Activated T-cell treated with anti-CD3 and anti-CD28 coated beads for 48 hours (primary cell): Measurements from ENCODE around the gene PRKAG2.
"Not testable (repeated sequence)": the region's sequence is repeated elsewhere in the genome, so short reads cannot be mapped to it uniquely, and the experiment has no call there.

Experiments
- DNase-seq: peaks from one replicate; pipeline ENCODE4 v3.0.0-alpha.2; 2020; ENCODE audit warnings: low read depth

The PRKAG2 gene

GRCh38 chr7:151767557-151767956 lies 109.4 kb downstream of the PRKAG2 start:
- no peak for DNase-seq

DNA sequence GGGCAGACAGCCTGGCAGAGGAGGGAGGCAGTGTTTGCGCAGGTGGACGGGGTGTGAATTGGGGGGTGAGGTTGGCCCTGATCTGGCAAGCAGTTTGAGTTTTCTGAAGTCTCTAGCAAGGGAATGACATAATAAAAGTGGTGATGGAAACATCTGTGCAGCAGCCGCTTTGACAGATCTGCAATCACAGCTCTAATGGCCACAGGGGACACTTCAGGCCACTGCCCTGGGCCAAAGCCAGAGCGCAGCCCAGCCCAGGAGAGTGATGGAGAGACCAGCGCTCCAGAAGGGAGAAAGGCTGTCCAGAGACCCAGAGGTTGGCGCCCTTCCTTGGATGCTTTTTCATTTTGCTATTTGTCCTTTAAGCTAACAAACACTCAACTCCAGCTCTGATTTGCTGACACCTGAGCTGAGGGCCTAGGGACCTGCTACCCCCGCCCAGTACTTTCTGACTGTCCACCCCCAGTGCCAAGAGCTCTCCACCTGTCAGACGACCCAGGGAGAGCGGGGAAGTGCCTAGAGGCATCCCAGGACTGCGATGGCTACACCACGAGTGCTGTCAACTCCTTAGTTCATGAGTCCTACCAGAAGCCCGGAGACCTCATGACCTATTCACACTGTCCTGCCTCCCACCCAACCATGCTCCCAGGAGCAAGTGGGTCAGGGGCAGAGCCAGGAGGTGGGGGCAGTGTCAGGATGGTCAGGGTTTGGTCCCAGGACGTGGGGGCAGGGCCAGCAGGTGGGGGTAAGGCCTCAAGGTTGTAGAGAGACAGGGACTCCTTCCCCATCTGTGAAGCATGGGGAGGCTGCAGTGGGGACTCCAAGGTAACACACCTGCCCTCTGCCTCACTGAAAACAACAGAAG lies 112.6 kb downstream of the PRKAG2 start:
- DNase-seq = no peak

DNA sequence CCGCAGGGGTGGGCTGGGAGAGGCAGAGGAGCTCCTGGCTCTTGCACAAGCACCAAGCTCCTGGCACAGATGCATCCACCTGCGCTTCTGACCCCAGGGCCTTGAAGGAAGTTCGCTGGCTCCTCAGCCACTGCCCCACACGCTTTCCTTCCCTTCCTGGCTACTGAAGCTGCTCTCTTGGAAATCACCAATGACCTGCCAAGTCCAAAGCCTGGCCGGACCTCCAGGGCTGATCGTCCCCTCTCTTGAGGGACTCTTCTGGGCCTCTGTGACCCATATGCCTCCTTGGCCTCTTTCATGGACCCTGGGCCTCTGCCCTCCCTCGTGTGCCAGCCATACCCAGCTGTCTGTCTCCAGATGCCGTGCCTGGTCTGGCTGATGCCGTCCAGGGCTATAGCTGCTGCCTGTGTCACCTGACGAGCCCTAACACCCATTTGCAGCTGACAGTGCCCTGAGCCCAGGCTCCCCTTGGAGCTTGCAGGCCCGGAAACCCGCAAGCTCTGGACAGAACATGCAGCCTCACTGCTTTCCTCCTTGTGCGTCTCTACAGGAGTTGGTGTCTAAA lies 113.4 kb downstream of the PRKAG2 start:
- no peak for DNase-seq

DNA sequence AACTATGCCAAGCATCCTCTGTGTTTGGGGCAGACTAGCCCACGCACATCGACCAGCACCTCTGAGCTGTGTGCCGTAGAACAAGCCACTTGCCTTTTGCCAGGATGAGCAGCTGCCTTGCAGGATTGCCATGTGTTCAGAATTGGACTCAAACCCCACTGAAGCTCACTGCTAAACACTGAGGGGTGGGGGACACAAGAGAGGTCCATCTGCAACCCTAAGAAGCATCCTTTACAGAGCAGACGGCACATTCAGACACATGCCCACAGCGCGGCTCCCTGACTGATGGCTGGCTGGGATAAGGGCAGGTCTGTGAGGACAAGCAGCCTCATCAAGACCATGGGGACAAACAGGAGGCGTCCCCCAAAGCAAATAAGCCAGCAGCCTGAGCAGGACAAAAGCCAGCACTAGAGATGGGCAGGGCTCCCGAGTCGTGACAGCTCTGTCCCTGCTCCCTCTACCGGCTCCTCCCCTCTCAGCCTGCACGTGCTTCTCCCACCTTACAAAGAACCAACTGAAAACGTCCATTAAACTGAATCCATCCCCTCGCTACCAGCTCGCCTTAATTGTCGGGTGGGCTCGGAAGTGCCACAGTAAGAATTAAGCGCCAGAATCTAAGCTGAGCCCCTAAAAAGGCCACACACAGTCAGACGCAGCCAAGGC lies 114.2 kb downstream of the PRKAG2 start:
- no peak for DNase-seq

DNA sequence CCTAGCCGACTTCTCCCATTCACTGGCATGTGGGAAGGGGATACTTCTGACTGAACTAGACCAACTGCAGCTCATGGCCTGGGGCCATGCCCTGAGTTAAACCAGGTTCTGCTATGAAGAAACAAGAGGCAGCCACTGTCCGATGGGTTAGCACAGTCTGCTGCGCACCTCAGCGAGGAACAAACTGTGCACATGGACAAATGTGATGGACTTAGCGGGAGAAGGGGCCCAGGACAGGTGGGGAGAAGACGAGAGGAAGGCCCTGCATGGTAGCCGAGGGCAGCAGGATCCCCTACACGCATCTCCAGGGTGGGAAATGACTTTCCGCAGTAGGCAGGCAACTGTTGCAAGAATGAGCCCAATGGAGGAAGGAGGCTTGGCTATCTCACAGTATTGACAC lies 115.0 kb downstream of the PRKAG2 start:
- no peak for DNase-seq

- no peak for DNase-seq
These were observed 115.7 kb downstream of the PRKAG2 start for GRCh38 chr7:151761231-151761630.

DNA sequence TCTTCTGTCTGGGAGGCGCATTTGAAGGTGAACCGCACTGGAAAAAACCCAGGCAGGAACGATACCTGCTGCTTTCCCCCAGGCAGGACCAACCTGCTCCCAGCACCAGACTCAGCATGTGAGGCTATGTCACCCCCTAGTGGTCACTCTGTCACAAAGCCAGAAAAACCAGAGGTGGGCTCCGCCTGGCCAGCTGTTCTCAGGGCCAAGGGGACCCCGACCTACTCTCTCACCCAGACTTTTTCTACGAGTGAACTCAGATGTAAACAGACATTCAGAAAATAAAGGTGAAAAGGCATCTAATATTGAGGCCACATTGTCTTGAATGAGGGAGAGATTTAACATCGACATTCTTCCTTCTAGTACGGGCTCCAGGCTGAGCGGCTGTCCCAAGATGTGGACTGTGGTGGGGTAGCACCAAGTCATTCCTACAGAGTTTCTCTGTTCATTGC lies 117.3 kb downstream of the PRKAG2 start:
- peak; percentile 48 for DNase-seq

DNA sequence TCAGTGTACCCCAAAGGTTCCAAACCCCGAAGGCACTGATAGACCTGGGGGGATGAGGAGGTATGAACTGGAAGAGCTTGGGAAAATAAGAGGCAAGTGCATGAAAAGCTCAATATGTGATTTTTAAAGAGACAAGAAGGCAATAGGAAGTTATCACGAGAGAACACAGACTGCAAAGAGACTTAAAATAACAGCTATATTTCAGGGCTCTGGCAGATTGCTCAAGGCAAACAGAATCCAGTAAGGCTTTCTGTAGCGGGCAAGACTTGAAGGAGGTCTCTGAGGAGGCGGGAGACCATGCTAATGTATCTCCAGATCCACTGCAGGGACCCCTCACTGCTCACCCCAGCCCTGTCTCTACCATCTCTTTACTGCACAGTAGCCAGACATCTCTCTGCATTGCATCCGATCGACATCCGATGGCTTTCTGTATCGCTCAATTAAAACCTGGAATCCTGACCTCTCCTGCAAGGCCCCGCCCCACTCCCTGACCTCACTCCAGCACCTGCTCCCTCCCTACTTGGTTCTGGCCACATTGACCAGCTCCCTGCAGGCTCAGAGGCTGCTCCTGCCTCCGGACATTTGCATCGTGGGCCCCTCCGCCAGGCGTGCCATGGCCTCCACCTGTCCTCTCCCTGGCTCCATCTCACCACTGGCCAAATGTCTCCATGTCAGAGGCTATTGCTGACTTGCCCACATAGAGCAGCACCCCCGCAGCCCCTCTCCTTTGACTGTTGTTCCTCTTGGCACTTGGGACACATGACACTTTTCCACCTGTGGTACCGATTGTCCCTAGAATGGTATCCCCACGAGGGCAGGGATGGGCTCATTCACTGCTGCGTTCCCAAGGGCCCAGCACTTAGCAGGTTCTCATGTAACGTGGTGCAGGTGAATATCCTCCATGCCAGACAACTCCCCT lies 118.0 kb downstream of the PRKAG2 start:
- no peak for DNase-seq

GRCh38 chr7:151757274-151757673 lies 119.6 kb downstream of the PRKAG2 start:
- no peak for DNase-seq

DNA sequence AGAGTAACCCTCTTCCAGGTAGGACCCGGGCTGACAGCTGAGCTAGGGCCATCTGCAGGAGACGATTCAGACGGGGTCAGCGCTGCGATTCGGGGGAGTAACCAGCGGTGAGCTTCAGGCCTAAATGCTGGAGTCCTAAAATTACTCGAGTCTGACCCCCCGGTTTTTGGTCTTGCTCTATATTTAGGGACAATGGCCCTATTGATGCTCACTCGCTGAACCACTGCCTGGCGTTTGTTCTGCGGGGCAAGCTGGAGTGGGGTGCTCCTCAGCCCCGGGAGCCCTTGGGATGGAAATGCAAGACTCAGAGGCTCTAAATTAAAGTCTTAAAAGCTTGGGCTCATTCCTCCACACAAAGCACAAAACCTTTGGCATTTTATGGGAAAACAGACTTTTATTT lies 120.0 kb downstream of the PRKAG2 start:
- no peak for DNase-seq

DNA sequence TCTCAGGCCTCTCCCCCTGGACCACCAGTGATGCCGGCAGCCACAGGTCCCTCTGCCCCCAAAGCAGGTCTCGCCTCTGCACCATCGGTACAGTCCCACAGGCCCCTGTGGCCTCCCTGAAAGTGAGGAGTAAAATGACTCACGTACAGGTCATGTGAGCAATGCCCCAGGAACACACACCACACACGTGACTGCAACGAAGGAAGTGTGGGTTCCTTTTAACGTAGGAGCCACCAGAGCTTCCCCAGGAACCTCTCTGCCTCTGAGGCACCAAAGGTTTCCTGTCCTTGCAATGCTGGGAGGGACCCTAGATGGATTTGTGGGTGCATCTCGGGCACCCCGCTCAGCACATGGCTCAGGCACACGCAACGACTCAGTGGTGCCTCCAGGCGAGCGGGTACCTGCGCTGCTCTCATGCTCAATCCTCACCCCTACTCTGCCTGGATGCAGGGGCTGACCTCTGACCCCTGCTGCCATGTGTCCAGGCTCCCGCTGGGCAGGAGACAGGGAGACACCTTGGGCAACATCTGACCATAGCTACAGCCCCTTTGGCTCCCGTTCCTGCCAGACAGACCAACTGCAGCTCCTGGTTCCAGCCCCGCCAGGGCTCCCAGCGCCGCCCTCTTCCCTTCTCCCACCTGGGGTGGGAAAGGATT lies 120.7 kb downstream of the PRKAG2 start:
- DNase-seq = peak; percentile 52

DNA sequence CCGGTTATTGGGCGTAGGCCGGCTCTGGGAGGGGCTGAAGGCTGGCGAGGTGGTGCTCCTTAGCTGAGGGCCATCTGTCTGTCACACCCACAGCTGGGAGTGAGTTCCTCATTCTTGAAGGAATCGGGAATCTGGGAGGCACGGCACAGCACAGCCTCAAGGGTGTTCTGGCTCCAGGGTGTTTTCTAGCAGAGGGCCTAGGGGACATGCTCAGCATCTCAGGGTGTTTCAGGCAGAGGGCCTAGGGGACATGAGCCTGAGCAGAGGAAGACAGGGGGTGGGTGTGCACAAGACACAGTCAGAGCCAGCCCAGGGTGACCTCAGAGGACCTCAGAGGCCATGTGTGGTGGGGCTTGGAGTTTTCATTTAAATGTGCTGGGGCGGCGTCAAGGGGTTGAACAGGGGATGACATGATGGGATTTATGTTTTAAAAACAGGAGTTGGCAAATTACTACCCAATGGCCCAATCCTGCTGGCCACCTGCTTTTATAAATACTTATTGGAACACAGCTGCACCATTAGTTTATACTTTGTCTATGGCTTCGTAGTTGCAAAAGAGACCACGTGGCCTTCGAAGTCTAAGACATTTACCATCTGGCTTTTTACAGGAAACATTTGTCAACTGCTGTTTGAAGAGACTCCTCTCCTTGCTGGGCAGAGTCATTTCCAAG lies 121.6 kb downstream of the PRKAG2 start:
- no peak for DNase-seq

DNA sequence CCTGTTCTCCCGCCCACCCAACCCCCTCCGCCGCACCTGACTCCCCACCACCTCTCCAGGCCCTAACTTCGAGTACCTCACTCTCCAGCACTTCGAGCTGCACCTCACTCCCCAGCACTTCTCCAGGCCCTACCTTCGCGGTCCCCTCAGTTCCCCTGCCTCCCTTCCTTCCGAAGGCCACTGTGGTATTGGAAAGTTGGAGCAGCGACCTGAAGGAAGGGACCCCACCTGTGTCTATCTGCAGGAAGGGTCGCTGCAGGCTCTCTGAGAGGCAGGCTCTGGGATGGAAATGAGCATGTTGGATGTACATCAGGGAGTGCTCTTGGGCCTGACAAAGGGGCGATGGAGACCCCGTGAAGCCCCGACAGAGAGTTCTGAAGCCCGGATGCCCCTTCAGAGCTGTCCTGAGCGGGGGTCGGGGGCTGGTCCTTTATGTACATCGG lies 122.2 kb downstream of the PRKAG2 start:
- DNase-seq = no peak

DNA sequence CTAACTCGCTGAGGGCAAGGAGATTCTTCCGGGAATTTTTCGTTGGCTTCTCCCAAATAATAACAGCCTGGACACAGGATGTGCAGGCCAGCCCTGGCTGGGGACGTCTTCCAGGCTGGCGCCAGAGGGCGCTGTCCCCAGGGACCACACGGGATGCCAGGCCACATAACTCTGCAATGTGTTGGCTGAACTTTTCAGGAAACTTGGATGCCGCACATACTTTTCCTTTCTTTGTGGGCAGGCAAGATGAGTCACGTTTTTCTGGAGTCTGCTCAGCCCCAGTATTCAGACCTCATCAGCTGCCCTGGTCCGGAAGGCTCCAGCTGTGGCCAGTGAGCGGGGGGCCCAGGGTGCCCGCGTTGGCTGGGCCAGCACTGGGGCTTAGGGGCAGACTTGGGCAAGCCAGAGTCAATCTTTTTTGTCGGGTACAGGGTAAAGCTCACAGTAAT lies 122.7 kb downstream of the PRKAG2 start:
- DNase-seq = no peak

- DNase-seq = no peak
These were observed 123.9 kb downstream of the PRKAG2 start for GRCh38 chr7:151752816-151753595.

DNA sequence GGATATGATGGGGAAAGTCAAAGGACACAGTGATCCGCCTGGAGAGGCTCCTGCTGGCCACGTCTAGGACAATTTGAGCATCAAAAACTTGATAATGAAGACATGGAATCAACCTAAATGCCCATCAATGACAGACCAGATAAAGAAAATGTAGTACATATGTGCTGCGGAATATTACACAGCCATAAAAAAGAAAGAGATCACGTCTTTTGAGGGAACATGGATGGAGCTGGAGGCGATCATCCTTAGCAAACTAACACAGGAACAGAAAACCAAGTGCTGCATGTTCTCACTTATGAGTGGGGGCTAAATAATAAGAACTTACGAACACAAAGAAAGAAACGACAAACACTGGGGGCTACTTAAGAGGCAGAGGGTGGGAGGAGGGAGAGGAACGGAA lies 124.9 kb downstream of the PRKAG2 start:
- no peak for DNase-seq

- DNase-seq = no peak
These were observed 128.2 kb downstream of the PRKAG2 start for GRCh38 chr7:151748733-151749132.

DNA sequence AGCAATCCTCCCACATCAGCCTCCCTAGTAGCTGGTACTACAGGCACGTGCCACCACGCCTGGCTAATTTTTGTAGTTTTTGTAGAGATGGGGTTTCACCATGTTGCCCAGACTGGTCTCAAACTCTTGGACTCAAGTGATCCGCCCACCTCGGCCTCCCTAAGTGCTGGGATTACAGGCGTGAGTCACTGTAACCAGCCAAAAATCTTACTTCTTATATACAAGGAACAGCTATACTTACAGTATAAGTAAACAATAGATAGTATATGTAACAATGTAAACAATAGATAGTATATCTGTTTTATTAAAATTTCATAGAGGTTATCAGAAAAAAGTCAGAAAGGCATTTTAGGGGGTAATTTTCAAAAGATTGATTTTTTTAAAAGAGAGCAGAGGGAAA lies 128.9 kb downstream of the PRKAG2 start:
- not testable (repeated sequence) for DNase-seq

DNA sequence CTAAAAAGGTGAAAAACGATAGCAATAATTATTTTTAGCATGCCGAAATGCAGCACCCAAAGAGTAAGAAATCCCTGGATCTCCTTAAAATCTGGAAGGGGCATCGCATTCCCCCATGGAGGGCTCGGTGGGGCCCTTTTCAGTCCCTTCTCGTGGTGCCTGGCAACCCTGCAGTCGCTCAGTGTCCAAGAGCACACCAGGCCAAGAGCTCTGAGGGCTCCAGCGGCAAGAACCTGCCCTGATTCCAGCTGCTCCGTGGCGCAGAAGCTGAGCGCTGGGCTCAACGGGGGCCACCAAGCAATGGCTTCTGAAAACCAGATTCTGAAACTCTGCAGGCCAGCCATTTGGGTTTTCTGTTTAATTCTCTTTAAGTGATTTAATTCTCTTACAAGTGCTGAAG lies 131.2 kb downstream of the PRKAG2 start:
- no peak for DNase-seq
